Measurements from ENCODE around the gene ARID1A. TPM values are rescaled to one million over a fixed set of nuclear protein-coding genes. Genes with fewer than 3 reads are reported as not detected.

ARID1A gene
- total and polyA plus RNA-seq, 9 of the 15 experiments (the other 6 are each of a cell fraction or from before 2014, with no cell fraction given), result 8.3 to 88.3 (median 22.5) TPM

- no peak for TF ChIP-seq FOXK1 (CRISPR knock-in tag; IDR thresholded peaks at IDR 0.05; ENCODE audit: borderline replicate concordance)
- no peak; the same call in 1 of the 2 replicates for TF ChIP-seq USF2 (CRISPR knock-in tag; IDR thresholded peaks at IDR 0.05)
- no peak for TF ChIP-seq ZNF77 (CRISPR knock-in tag; IDR thresholded peaks at IDR 0.05)
- TF ChIP-seq PTTG1 (tag; IDR thresholded peaks at IDR 0.05; ENCODE audit: low read depth), result no peak
- TF ChIP-seq BRF2 (IDR thresholded peaks at IDR 0.05; ENCODE audit: borderline replicate concordance, insufficient read depth, insufficient read length), result no peak
- peak; percentile 81; the same call in 1 of the 2 replicates for TF ChIP-seq THRAP3 (IDR thresholded peaks at IDR 0.05; ENCODE audit: borderline replicate concordance)
- 0 out of 2 replicates have a peak, but pooled peaks have one; percentile 19 for TF ChIP-seq KDM2B (CRISPR knock-in tag; IDR thresholded peaks at IDR 0.05)
- TF ChIP-seq NCOA1 (IDR thresholded peaks at IDR 0.05; ENCODE audit: low read depth), result peak; percentile 23; the same call in 1 of the 2 replicates
- peak; percentile 93 for TF ChIP-seq TBP (optimal IDR thresholded peaks at IDR 0.05; ENCODE audit: low read depth, low read length)
- TF ChIP-seq STAT5A (IDR thresholded peaks at IDR 0.05; ENCODE audit: borderline replicate concordance, low read length), result peak; percentile 69; the same call in 1 of the 2 replicates
- peak; percentile 92 for TF ChIP-seq ZSCAN29 (IDR thresholded peaks at IDR 0.05)
- TF ChIP-seq HDAC1 (IDR thresholded peaks at IDR 0.05), result 0 out of 4 replicates have a peak, but pooled peaks of 1 of the 2 experiments have one; percentile 76
- TF ChIP-seq GATAD2B (IDR thresholded peaks at IDR 0.05; ENCODE audit: borderline replicate concordance), result peak; percentile 95
- no peak for TF ChIP-seq ZFP91 (CRISPR knock-in tag; IDR thresholded peaks at IDR 0.05)
- TF ChIP-seq FOXM1 (IDR thresholded peaks at IDR 0.05; ENCODE audit: low read depth), result peak; percentile 98
- TF ChIP-seq FOXM1 (CRISPR knock-in tag; IDR thresholded peaks at IDR 0.05; ENCODE audit: low read depth), result no peak
- TF ChIP-seq TCF7 (IDR thresholded peaks at IDR 0.05; ENCODE audit: borderline replicate concordance), result peak; percentile 89
- TF ChIP-seq LEF1 (IDR thresholded peaks at IDR 0.05), result peak; percentile 83
- peak; percentile 84 for TF ChIP-seq POLR2G (IDR thresholded peaks at IDR 0.05; ENCODE audit: low read depth, low read length)
- TF ChIP-seq TAF15 (IDR thresholded peaks at IDR 0.05; ENCODE audit: low read depth, low read length), result no peak
- peak; percentile 19 for TF ChIP-seq HNRNPLL (IDR thresholded peaks at IDR 0.05; ENCODE audit: low read depth, low read length, poor library complexity, severe bottlenecking)
- no peak for TF ChIP-seq RBM39 (optimal IDR thresholded peaks at IDR 0.05; ENCODE audit: low read depth, low read length)
- no peak for TF ChIP-seq DMBX1 (CRISPR knock-in tag; IDR thresholded peaks at IDR 0.05; ENCODE audit: borderline replicate concordance)
- TF ChIP-seq ATF6 (CRISPR knock-in tag; IDR thresholded peaks at IDR 0.05), result peak; percentile 80; the same call in 1 of the 2 replicates
These were observed 2.9 kb upstream of the ARID1A start (continued) for GRCh38 chr1:26692793-26693490.

Measured in K562 (cell line).